ENCODE results near the gene FAM209B. TPM values are rescaled to one million over a fixed set of nuclear protein-coding genes. Genes with fewer than 3 reads are reported as not detected.

The FAM209B gene
- total and polyA plus RNA-seq, 2 donors (not counting 1 experiment from before 2014, with no cell fraction given): 1.9 to 2.0 TPM

DNA sequence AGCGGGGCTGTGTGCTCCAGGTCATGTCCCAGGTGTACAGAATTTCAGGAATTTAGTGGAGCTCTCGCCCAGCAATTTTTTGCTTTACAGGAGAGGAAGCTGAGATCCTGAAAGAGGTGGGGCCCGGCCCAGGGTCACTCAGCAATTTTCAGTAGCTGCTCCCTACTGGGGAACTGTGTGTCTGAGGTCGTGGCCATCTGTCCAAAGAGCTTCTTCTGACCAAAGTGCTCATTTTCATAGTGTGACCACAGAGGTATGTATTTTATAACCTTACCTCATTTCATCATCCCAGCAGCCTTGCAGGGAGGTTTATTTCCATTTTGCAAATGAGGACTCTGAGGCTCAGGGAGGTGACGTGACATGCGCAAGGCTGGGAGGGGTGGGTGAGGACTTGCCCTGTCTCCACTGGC is 46.3 kb downstream of the FAM209B start:
- CTCF ChIA-PET: interaction anchor here (1.6 kb wide), 1 partner anchor 29 kb away, joined by 7 read pairs; no protein-coding TSS in a partner anchor
- Histone ChIP-seq H2AFZ (ENCODE audit: insufficient read depth, low read depth, low read length, poor library complexity, severe bottlenecking) (no peak overlapping the region), H3K4me2 (replicated peaks; ENCODE audit: low read depth, low read length, poor library complexity, severe bottlenecking) (no peak overlapping the region), H3K27me3 (replicated peaks in 1 of 4; ENCODE audit: control extremely low read depth in 1 of 4, control insufficient read depth in 3 of 4, insufficient read depth in 4 of 4, low read length in 3 of 4) (no peaks in the 10 kb centered on the region), H3K79me2 (ENCODE audit: control insufficient read depth, insufficient read depth, low read length) (no peaks in the 10 kb centered on the region), H3K9me3 (ENCODE audit: control extremely low read depth in 1 of 3, control insufficient read depth in 2 of 3, insufficient read depth in 1 of 3, low read length in 2 of 3) (no peaks in the 10 kb centered on the region), H3K4me3 (ENCODE audit: control extremely low read depth in 1 of 5, extremely low read depth in 1 of 5, insufficient read depth in 1 of 5, low read depth in 2 of 5, low read length in 4 of 5) (no peak overlapping the region), H4K20me1 (ENCODE audit: control insufficient read depth, insufficient read depth, low read length, poor library complexity, severe bottlenecking) (no peaks in the 10 kb centered on the region), H3K27ac (ENCODE audit: low read length in 2 of 2) (no peak overlapping the region), H3K9ac (ENCODE audit: low read length) (no peak overlapping the region), H3K36me3 (replicated peaks in 1 of 2; ENCODE audit: control extremely low read depth in 1 of 2, control insufficient read depth in 1 of 2, extremely low read depth in 1 of 2, insufficient read depth in 2 of 2, low read length in 1 of 2) (no peaks in the 10 kb centered on the region), H3K4me1 (ENCODE audit: control insufficient read depth in 2 of 2, insufficient read depth in 2 of 2, low read length in 2 of 2) (no peaks in the 10 kb centered on the region)
- 87% methylated on average over 4 of the region's 6 CpGs for WGBS (ENCODE audit: insufficient coverage)
- Mint-ChIP-seq H3K4me3 (no peak overlapping the region), H3K4me1 (no peaks in the 10 kb centered on the region), H3K27ac (no peak overlapping the region), H3K27me3 (peaks cover 11% of the 10 kb centered on the region), H3K9me3 (ENCODE audit: insufficient read depth) (no peaks in the 10 kb centered on the region)
- intact Hi-C loops (cut with micrococcal nuclease): no loop called here
- no peak for TF ChIP-seq EZH2 (IDR thresholded peaks at IDR 0.05; ENCODE audit: borderline replicate concordance, insufficient read depth, low read depth, low read length, poor library complexity, severe bottlenecking)
- TF ChIP-seq, protein P1, sequence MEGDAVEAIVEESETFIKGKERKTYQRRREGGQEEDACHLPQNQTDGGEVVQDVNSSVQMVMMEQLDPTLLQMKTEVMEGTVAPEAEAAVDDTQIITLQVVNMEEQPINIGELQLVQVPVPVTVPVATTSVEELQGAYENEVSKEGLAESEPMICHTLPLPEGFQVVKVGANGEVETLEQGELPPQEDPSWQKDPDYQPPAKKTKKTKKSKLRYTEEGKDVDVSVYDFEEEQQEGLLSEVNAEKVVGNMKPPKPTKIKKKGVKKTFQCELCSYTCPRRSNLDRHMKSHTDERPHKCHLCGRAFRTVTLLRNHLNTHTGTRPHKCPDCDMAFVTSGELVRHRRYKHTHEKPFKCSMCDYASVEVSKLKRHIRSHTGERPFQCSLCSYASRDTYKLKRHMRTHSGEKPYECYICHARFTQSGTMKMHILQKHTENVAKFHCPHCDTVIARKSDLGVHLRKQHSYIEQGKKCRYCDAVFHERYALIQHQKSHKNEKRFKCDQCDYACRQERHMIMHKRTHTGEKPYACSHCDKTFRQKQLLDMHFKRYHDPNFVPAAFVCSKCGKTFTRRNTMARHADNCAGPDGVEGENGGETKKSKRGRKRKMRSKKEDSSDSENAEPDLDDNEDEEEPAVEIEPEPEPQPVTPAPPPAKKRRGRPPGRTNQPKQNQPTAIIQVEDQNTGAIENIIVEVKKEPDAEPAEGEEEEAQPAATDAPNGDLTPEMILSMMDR (IDR thresholded peaks at IDR 0.05): no peak
- no peak for ATAC-seq (ENCODE audit: low read depth)
- POLR2A ChIA-PET: no interaction called here
- no peak for DNase-seq

DNA sequence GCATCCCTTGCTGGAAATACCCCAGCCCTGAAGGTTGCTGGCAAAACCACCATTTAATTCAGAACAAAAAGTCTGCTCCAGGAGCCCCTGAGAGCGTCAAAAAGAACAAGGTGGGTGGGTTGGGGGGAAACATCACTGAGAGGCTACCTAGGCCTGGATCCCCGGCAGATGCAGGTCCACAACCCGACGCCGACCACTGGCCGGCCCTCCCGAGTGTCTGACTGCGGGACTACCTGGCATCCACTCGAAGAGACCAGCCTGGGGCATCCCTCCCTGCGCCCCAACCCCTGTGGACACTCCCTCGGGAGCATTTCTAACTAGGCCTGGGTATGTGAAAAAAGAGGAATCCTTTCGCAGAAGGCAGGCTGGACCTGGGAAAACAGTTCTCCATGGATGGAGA is 47.2 kb downstream of the FAM209B start:
- Histone ChIP-seq H2AFZ (ENCODE audit: insufficient read depth, low read depth, low read length, poor library complexity, severe bottlenecking) (no peak overlapping the region), H3K36me3 (replicated peaks in 1 of 2; ENCODE audit: control extremely low read depth in 1 of 2, control insufficient read depth in 1 of 2, extremely low read depth in 1 of 2, insufficient read depth in 2 of 2, low read length in 1 of 2) (no peaks in the 10 kb centered on the region), H4K20me1 (ENCODE audit: control insufficient read depth, insufficient read depth, low read length, poor library complexity, severe bottlenecking) (no peaks in the 10 kb centered on the region), H3K9me3 (ENCODE audit: control extremely low read depth in 1 of 3, control insufficient read depth in 2 of 3, insufficient read depth in 1 of 3, low read length in 2 of 3) (no peaks in the 10 kb centered on the region), H3K79me2 (ENCODE audit: control insufficient read depth, insufficient read depth, low read length) (no peaks in the 10 kb centered on the region), H3K9ac (ENCODE audit: low read length) (no peak overlapping the region), H3K4me3 (ENCODE audit: control extremely low read depth in 1 of 5, extremely low read depth in 1 of 5, insufficient read depth in 1 of 5, low read depth in 2 of 5, low read length in 4 of 5) (no peak overlapping the region), H3K4me1 (ENCODE audit: control insufficient read depth in 2 of 2, insufficient read depth in 2 of 2, low read length in 2 of 2) (no peaks in the 10 kb centered on the region), H3K27me3 (replicated peaks in 1 of 4; ENCODE audit: control extremely low read depth in 1 of 4, control insufficient read depth in 3 of 4, insufficient read depth in 4 of 4, low read length in 3 of 4) (no peaks in the 10 kb centered on the region), H3K27ac (ENCODE audit: low read length in 2 of 2) (no peak overlapping the region), H3K4me2 (replicated peaks; ENCODE audit: low read depth, low read length, poor library complexity, severe bottlenecking) (no peak overlapping the region)
- intact Hi-C loops (cut with micrococcal nuclease): no loop called here
- DNase-seq (no peak), ATAC-seq (ENCODE audit: low read depth) (no peak)
- CTCF ChIA-PET: no interaction called here
- Mint-ChIP-seq H3K27me3 (peaks cover 6% of the 10 kb centered on the region), H3K4me1 (no peaks in the 10 kb centered on the region), H3K27ac (no peak overlapping the region), H3K9me3 (ENCODE audit: insufficient read depth) (no peaks in the 10 kb centered on the region), H3K4me3 (no peak overlapping the region)
- WGBS (ENCODE audit: insufficient coverage): 93% methylated on average over 9 of the region's 12 CpGs
- TF ChIP-seq, protein P1 (IDR thresholded peaks at IDR 0.05): no peak
- TF ChIP-seq EZH2 (IDR thresholded peaks at IDR 0.05; ENCODE audit: borderline replicate concordance, insufficient read depth, low read depth, low read length, poor library complexity, severe bottlenecking): no peak
- POLR2A ChIA-PET: no interaction called here

Data from B cell (primary cell).